Measurements from ENCODE around the gene TSPAN9.

DNA sequence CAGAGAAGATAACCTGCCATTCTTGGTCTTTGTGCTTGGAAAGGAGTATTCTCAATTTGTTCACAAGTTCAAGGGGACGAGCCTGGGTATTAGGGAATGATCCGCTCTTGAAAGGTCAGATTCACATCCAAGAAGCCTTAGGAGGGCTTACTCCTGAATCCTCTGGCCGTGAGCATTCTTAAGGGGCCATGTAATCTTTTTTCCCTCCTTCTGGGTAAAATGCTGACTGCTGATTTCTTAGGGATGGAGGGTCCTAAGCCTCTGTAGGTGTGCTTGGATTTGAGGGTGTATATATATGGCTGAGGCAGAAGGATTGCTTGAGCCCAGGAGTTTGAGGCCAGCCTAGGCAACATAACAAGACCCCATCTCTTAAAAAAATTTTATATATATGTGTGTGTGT, 149.1 kb downstream of the TSPAN9 start:
- TF ChIP-seq GATA2 (IDR thresholded peaks at IDR 0.05; ENCODE audit: low read depth, low read length): no peak
- no peak for TF ChIP-seq GATA3 (IDR thresholded peaks at IDR 0.05; ENCODE audit: low read depth, low read length)

All from SH-SY5Y (cell line).